Activated CD8-positive, alpha-beta memory T cell treated with anti-CD3 and anti-CD28 coated beads for 1 hour (primary cell): ENCODE results near the gene TEX13D.

Experiments
- DNase-seq, 2 donors: peaks; one replicate each; pipeline ENCODE4 v3.0.0-alpha.2; 2020; ENCODE audit warnings: low read depth in 1 of 2; ENCODE audit errors: extremely low read depth in 1 of 2

The TEX13D gene

DNA sequence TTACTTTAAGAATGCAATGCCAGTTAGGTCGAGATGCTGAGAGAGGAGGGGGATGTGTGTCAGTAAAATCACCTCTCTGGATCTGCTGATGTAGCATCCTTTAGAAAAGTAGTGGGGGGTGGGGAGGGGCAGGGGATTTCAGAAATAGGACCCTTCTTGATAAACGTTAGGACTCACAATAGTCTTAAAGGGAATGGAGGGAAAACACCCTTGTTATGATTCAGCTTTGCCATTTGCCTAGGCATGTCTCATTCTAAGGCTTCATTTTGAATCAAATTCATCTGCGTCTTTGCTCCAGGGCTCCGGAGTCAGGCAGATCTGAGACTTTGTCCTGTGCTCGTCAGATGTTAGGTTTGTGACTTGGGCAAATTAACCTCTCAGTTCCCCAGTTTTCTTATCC is 14.8 kb downstream of the TEX13D start:
- no peak for DNase-seq

DNA sequence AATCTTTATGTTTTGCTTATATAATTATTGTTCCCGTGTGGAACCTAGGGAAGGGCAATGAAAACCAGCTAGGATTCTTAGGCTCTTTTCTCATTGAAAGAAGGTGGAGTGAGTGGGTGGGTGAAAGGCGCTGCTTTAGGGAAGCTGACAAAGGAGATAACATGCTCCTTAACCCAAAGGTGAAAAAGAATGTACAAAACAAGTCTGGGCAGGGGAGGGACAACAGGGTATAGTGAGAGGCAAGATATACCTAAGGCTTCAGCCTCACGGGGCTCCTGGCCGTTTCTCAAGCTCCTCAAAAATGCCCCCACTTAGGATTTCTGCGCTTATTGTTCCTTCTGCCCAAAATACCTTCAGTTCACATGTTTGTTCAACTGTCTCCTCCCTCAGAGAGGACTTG is 15.7 kb downstream of the TEX13D start:
- DNase-seq, result no peak

DNA sequence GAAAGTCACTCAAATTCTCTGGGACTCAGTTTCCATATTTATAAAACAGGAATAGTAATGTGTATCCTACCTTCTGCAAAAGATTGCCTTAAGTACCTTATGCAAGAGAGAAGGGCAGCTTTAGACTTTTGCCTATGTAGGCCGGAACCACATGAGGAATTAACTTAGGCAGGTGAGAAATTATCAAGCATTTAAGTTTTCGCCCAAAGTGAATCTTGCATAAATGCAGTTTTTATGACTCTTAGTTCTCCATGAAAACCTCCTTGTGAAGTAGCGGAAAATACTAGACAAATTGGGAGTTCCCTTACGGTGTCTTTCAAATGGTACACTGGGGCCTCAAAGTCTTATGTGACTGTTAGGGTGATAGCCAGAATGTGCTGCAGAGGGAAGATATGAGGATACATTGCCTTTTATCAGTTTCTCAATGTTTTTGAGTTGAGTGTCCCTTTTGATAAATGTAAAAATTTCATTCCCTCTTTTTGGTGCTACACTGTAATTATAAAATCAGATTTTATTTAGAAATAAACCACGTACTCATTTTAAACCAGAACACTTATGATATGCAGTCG is 16.5 kb downstream of the TEX13D start:
- no peak for DNase-seq

GRCh38 chrX:124354648-124355047 is 22.2 kb downstream of the TEX13D start:
- no peak for DNase-seq

DNA sequence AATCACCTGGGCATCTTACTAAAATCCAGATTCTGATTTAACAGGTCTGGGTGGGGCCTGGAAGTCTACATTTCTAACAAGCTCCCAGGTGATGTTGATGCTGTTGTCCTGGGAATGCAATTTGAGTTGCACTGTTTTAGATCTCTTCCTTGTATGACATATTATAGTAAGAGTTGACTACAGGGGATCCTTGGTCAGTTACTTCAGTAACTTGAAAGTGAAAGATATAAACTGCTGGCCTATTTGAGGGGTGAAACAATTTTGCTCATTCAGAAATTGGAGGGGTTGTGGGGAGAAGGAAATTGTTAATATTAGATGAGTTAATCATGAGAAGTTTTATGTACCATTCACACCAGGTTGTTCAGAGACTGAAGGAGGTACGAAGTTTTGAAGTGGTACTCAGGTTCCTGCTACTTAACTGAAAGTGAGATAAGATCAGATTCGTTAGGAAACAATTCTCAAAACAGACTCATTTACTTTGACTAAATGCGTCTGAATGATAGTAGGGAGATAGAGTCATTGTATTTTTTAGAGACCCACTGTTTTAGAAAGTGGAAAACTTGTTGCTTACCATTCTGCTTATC is 26.4 kb downstream of the TEX13D start:
- no peak for DNase-seq

- no peak for DNase-seq
Observed at GRCh38 chrX:124362072-124362471, 29.6 kb downstream of the TEX13D start.

GRCh38 chrX:124362761-124363160 is 30.3 kb downstream of the TEX13D start:
- no peak for DNase-seq

- DNase-seq, result no peak
Observed at GRCh38 chrX:124369722-124370121, 37.3 kb downstream of the TEX13D start.

DNA sequence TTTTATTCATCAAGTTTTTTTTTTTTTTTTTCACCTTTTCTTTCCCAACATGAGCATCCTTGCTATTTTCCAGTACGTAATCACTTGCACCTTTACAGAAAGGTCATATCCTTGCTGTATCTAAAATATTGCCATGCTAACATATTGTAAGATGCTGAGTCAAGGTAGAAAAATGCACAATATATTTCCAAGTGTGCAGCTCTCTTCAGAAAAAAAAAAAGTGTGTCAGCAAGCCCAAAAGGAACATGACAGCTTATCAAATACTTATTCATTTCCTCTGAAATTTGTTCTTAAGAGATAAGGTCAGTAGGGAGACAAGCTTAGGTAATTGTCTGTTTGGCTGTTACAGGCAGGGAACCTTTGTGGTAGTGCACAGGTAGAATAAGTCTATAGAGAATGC is 40.9 kb downstream of the TEX13D start:
- DNase-seq, result no peak

GRCh38 chrX:124378643-124379042 is 46.2 kb downstream of the TEX13D start:
- DNase-seq, result no peak

DNA sequence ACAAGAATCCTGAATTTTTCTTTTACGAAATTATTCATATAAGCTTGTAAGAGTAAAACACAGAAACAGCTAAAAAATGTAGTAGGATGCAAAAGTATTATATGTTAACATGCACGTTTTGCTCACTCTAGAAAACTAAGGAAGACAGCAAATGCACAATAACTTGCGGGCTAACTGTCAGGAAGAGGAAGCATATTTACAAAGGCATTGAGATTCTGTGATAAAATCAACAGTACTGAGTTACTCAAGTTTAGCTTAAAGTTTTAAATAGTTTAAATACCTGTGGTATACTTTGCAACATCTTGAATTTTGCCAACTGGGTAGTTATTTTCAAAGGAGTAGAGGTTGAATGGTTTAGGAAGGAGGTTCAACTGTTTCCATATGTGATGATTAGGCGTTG is 50.9 kb downstream of the TEX13D start:
- DNase-seq, result no peak

GRCh38 chrX:124386401-124386800 is 53.9 kb downstream of the TEX13D start:
- no peak for DNase-seq
